GM12878 (cell line): Measurements from ENCODE around the gene PRM2. TPM values are rescaled to one million over a fixed set of nuclear protein-coding genes. Genes with fewer than 3 reads are reported as not detected.

Experiments used
- CBFB ChIP-seq: IDR thresholded peaks from 2 replicates; pipeline ENCODE4 v1.6.1; 2016; ENCODE audit warnings: antibody characterized with exemption, low read depth
- CHD2 ChIP-seq: IDR thresholded peaks from 2 replicates; pipeline ENCODE4 v1.6.1; 2011; ENCODE audit warnings: low read depth, low read length, improper control_type of control experiment, borderline replicate concordance
- CREB1 ChIP-seq: IDR thresholded peaks from 2 replicates; pipeline ENCODE4 v1.6.1; 2012; ENCODE audit warnings: low read depth, mild to moderate bottlenecking, inconsistent platforms
- CREM ChIP-seq: IDR thresholded peaks from 2 replicates; pipeline ENCODE4 v1.6.1; 2014; ENCODE audit warnings: antibody characterized with exemption, low read depth
- DPF2 ChIP-seq: fragments of 450-650 bp; IDR thresholded peaks from 2 replicates; pipeline ENCODE4 v1.6.1; 2017; ENCODE audit warnings: mild to moderate bottlenecking
- MTA2 ChIP-seq: fragments of 450-650 bp; IDR thresholded peaks from 2 replicates; pipeline ENCODE4 v1.6.1; 2016; ENCODE audit warnings: low read depth, mild to moderate bottlenecking, moderate library complexity
- MXI1 ChIP-seq: fragments of 150-350 bp; IDR thresholded peaks from 2 replicates; pipeline ENCODE4 v1.6.1; 2011; ENCODE audit warnings: low read depth, mild to moderate bottlenecking, inconsistent platforms, low read length, improper control_type of control experiment
- MYB ChIP-seq: fragments of 150-350 bp; IDR thresholded peaks from 2 replicates; pipeline ENCODE4 v1.6.1; 2014; ENCODE audit warnings: mild to moderate bottlenecking, low read depth, low read length, borderline replicate concordance
- NR2C1 ChIP-seq: fragments of 450-650 bp; IDR thresholded peaks from 2 replicates; pipeline ENCODE4 v1.6.1; 2017; ENCODE audit warnings: antibody characterized with exemption, mild to moderate bottlenecking, moderate library complexity
- PAX5 ChIP-seq: IDR thresholded peaks from 2 replicates; pipeline ENCODE4 v1.6.1; 2011; ENCODE audit warnings: low read depth, low read length, borderline replicate concordance
- RB1 ChIP-seq: fragments of 450-650 bp; formaldehyde crosslinking; IDR thresholded peaks from 2 replicates; pipeline ENCODE4 v1.6.1; 2017; ENCODE audit warnings: mild to moderate bottlenecking, borderline replicate concordance
- RFX5 ChIP-seq: IDR thresholded peaks from 2 replicates; pipeline ENCODE4 v1.6.1; 2011; ENCODE audit warnings: low read depth, low read length, improper control_type of control experiment
- SMARCA5 ChIP-seq: fragments of 450-650 bp; IDR thresholded peaks from 2 replicates; pipeline ENCODE4 v1.6.1; 2017; ENCODE audit warnings: mild to moderate bottlenecking
- SREBF2 ChIP-seq: IDR thresholded peaks from 2 replicates; pipeline ENCODE4 v1.6.1; 2012; ENCODE audit warnings: mild to moderate bottlenecking, low read length
- SUPT20H ChIP-seq: IDR thresholded peaks from 2 replicates; pipeline ENCODE4 v1.6.1; 2011; ENCODE audit warnings: low read depth, mild to moderate bottlenecking, low read length, moderate library complexity, borderline replicate concordance; ENCODE audit not compliant: control insufficient read depth
- SUZ12 ChIP-seq: fragments of 200-600 bp; sonication (generic); IDR thresholded peaks from one replicate; pipeline ENCODE4 v1.6.1; 2018; ENCODE audit warnings: antibody characterized with exemption, mild to moderate bottlenecking; ENCODE audit not compliant: unreplicated experiment
- TCF3 ChIP-seq: IDR thresholded peaks from 2 replicates; pipeline ENCODE4 v1.6.1; 2012; ENCODE audit warnings: low read depth, mild to moderate bottlenecking, low read length, borderline replicate concordance; ENCODE audit not compliant: insufficient read depth
- YBX1 ChIP-seq: fragments of 450-650 bp; IDR thresholded peaks from 2 replicates; pipeline ENCODE4 v1.6.1; 2016; ENCODE audit warnings: antibody characterized with exemption
- polyA plus RNA-seq, 11 experiments: library from polyadenylated mRNA; depleted of rRNA in 4 of 11; unstranded in 6 of 11; stranded (reverse) in 5 of 11; fragments of >200 nt; fragmentation: Nextera tagmentation in 4 of 11; fragmentation: Illumina TruSeq in 1 of 11; extraction: Ambion mirVana in 4 of 11; extraction: Trizol in 1 of 11; gene quantifications; 1 replicate in 1 of 11; 2 replicates in 10 of 11; pipeline versions ENCODE4 v1.2.1 to v1.2.3, GENCODE V29; 2011 to 2016; ENCODE audit warnings: inconsistent platforms in 2 of 11, missing spikeins in 2 of 11, low read depth in 1 of 11
- total RNA-seq, 4 experiments: library from RNA; depleted of rRNA in 3 of 4; stranded (reverse); fragments of >200 nt in 3 of 4; fragmentation: Illumina TruSeq in 1 of 4; extraction: Trizol in 1 of 4; gene quantifications; 2 replicates each; pipeline versions ENCODE4 v1.2.1 to v1.2.3, GENCODE V29; 2013 to 2021
- TF ChIP-seq, protein P1 (sequence below): IDR thresholded peaks from 2 replicates; pipeline ENCODE4 v1.6.1; 2012; ENCODE audit warnings: improper control_type of control experiment, low read depth, low read length; ENCODE audit not compliant: insufficient replicate concordance
- TF ChIP-seq, protein P2 (sequence below): IDR thresholded peaks from 2 replicates; pipeline ENCODE4 v1.6.1; 2011; ENCODE audit warnings: low read depth, mild to moderate bottlenecking, low read length, moderate library complexity, borderline replicate concordance; ENCODE audit errors: extremely low read depth
- TF ChIP-seq, protein P3 (sequence below): fragments of 450-650 bp; formaldehyde crosslinking; IDR thresholded peaks from 2 replicates; pipeline ENCODE4 v1.4.0; 2020; ENCODE audit warnings: mild to moderate bottlenecking, moderate library complexity

The PRM2 gene
- total and polyA plus RNA-seq, 10 of the 15 experiments (the other 5 are each of a cell fraction or from before 2014, with no cell fraction given) = not detected

DNA sequence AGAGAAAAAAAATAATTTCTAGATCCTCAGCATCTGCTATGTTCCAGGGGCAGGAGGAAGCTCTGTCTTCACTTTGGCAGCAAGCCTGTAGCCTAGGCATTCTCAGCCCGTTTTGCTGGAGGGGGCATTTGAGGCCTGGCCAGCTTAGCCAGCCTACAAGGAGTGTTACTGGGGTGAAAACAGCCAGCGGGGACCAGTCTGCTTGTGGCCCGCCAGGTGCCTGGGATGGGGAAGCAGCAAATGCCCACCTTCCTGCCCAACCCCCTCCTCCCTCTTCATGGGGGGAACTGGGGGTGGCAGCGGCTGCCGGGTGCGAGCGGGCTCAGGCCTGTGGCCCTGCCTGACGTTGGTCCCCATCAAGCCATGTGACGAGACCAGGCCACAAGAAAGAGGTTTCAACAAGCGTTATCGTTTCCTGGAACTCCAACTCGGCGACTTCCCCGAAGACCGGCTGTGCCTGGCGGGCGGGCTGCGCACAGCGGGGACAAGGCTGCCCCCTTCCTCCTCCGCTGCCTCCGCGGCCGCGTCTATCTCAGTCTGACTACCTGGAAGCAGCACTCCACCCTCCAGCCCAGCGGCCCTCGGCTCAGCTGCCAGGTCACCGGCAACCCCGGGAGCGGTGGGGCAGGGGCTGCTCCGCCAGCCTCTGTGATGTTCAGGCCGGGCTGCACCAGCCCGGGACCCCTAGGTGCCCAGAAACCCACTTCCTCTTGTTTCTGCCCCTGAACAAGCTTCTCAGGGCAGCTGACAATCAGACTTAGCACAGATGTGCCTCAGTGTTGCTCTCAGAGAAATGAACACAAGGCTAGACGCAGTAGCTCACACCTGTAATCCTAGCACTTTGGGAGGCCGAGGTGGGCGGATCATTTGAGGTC is 43.2 kb downstream of the PRM2 start (continued):
- TF ChIP-seq, protein P1, sequence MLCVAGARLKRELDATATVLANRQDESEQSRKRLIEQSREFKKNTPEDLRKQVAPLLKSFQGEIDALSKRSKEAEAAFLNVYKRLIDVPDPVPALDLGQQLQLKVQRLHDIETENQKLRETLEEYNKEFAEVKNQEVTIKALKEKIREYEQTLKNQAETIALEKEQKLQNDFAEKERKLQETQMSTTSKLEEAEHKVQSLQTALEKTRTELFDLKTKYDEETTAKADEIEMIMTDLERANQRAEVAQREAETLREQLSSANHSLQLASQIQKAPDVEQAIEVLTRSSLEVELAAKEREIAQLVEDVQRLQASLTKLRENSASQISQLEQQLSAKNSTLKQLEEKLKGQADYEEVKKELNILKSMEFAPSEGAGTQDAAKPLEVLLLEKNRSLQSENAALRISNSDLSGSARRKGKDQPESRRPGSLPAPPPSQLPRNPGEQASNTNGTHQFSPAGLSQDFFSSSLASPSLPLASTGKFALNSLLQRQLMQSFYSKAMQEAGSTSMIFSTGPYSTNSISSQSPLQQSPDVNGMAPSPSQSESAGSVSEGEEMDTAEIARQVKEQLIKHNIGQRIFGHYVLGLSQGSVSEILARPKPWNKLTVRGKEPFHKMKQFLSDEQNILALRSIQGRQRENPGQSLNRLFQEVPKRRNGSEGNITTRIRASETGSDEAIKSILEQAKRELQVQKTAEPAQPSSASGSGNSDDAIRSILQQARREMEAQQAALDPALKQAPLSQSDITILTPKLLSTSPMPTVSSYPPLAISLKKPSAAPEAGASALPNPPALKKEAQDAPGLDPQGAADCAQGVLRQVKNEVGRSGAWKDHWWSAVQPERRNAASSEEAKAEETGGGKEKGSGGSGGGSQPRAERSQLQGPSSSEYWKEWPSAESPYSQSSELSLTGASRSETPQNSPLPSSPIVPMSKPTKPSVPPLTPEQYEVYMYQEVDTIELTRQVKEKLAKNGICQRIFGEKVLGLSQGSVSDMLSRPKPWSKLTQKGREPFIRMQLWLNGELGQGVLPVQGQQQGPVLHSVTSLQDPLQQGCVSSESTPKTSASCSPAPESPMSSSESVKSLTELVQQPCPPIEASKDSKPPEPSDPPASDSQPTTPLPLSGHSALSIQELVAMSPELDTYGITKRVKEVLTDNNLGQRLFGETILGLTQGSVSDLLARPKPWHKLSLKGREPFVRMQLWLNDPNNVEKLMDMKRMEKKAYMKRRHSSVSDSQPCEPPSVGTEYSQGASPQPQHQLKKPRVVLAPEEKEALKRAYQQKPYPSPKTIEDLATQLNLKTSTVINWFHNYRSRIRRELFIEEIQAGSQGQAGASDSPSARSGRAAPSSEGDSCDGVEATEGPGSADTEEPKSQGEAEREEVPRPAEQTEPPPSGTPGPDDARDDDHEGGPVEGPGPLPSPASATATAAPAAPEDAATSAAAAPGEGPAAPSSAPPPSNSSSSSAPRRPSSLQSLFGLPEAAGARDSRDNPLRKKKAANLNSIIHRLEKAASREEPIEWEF = no peak
- TF ChIP-seq SUZ12 (no peak), TCF3 (0 out of 2 replicates have a peak, but pooled peaks have one; percentile 53), RFX5 (no peak), CHD2 (peak; percentile 65; the same call in 1 of the 2 replicates), RB1 (no peak), MTA2 (peak; percentile 68; the same call in 1 of the 2 replicates), SMARCA5 (0 out of 2 replicates have a peak, but pooled peaks have one; percentile 14), CBFB (peak; percentile 66; the same call in 1 of the 2 replicates), SREBF2 (no peak), SUPT20H (no peak), MYB (no peak), DPF2 (peak; percentile 72), CREB1 (peak; percentile 58), NR2C1 (no peak), MXI1 (no peak), YBX1 (no peak), CREM (peak; percentile 37; the same call in 1 of the 2 replicates), PAX5 (peak; percentile 35; the same call in 1 of the 2 replicates)
- TF ChIP-seq, protein P2, sequence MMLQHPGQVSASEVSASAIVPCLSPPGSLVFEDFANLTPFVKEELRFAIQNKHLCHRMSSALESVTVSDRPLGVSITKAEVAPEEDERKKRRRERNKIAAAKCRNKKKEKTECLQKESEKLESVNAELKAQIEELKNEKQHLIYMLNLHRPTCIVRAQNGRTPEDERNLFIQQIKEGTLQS = no peak
- TF ChIP-seq, protein P3, sequence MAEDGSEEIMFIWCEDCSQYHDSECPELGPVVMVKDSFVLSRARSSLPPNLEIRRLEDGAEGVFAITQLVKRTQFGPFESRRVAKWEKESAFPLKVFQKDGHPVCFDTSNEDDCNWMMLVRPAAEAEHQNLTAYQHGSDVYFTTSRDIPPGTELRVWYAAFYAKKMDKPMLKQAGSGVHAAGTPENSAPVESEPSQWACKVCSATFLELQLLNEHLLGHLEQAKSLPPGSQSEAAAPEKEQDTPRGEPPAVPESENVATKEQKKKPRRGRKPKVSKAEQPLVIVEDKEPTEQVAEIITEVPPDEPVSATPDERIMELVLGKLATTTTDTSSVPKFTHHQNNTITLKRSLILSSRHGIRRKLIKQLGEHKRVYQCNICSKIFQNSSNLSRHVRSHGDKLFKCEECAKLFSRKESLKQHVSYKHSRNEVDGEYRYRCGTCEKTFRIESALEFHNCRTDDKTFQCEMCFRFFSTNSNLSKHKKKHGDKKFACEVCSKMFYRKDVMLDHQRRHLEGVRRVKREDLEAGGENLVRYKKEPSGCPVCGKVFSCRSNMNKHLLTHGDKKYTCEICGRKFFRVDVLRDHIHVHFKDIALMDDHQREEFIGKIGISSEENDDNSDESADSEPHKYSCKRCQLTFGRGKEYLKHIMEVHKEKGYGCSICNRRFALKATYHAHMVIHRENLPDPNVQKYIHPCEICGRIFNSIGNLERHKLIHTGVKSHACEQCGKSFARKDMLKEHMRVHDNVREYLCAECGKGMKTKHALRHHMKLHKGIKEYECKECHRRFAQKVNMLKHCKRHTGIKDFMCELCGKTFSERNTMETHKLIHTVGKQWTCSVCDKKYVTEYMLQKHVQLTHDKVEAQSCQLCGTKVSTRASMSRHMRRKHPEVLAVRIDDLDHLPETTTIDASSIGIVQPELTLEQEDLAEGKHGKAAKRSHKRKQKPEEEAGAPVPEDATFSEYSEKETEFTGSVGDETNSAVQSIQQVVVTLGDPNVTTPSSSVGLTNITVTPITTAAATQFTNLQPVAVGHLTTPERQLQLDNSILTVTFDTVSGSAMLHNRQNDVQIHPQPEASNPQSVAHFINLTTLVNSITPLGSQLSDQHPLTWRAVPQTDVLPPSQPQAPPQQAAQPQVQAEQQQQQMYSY (CRISPR knock-in tag) = 0 out of 2 replicates have a peak, but pooled peaks have one; percentile 57
